Neural crest cell (in vitro differentiated cells): ENCODE results near the gene RTL1. TPM values are rescaled to one million over a fixed set of nuclear protein-coding genes. Genes with fewer than 3 reads are reported as not detected.

Experiments used
- DNase-seq: peaks from one replicate; pipeline ENCODE4 v3.0.0; 2021; ENCODE audit warnings: low read depth, mixed read lengths, low spot score
- H3K27ac Mint-ChIP-seq: one replicate; pipeline ENCODE4 v1.8.0; 2021; ENCODE audit warnings: mild to moderate bottlenecking, mixed read lengths; ENCODE audit not compliant: unreplicated experiment
- H3K27me3 Mint-ChIP-seq: 2 replicates; pipeline ENCODE4 v1.8.0; 2021; ENCODE audit warnings: low read depth, mild to moderate bottlenecking, mixed read lengths
- H3K36me3 Mint-ChIP-seq: 2 replicates; pipeline ENCODE4 v1.8.0; 2021; ENCODE audit warnings: low read depth, mild to moderate bottlenecking, mixed read lengths
- H3K4me1 Mint-ChIP-seq: 2 replicates; pipeline ENCODE4 v1.8.0; 2021; ENCODE audit warnings: mixed read lengths
- H3K4me3 Mint-ChIP-seq: one replicate; pipeline ENCODE4 v1.8.0; 2021; ENCODE audit warnings: mild to moderate bottlenecking, mixed read lengths
- H3K9me3 Mint-ChIP-seq: 2 replicates; pipeline ENCODE4 v1.8.0; 2021; ENCODE audit warnings: mixed read lengths
- total RNA-seq: library from RNA; stranded (reverse); gene quantifications from 2 replicates; pipeline ENCODE4 v1.2.1, GENCODE V29; 2021
- TF ChIP-seq, protein P1 (sequence below): fragments of 200-600 bp; sonication (generic); conservative IDR thresholded peaks from 2 replicates; pipeline ENCODE4 v1.5.0; 2021; ENCODE audit warnings: antibody characterized with exemption, mild to moderate bottlenecking

RTL1 gene
- total RNA-seq, 1 donor from 2014 or later = 0.09 TPM

DNA sequence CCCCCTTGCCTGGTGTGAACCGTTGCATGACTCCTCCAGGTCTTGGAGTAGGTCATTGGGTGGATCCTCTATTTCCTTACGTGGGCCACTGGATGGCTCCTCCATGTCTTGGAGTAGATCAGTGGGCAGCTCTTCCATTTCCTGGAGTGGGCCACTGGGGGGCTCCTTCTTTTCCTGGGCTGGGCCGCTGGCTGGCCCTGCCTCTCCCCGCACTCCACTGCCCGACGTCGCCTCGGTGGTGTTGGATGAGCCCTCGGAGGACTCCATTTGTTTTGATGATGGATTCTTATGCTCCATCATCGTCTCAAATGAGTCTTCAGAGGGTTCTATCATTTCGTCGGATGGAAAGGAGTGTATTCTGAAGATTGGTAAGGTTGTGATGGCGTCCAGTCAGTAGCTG lies 19.1 kb downstream of the RTL1 start:
- H3K27ac Mint-ChIP-seq = peak overlapping the region; percentile 20

DNA sequence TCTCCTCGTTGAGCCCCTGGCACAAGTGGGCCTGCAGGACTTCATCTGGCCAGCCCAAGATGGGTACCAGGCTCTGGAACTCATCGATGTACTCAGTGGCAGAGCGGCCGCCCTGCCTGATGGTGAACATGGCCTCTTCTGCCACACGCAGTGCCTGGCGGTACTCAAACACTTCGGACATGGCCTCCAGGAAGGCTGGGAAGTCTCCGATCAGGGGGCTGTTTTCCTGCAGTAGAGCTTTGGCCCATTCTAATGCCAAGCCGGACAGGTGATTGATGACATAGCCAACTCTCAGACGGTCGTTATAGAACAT lies 19.8 kb downstream of the RTL1 start:
- no peaks in the 10 kb centered on the region for H3K27me3 Mint-ChIP-seq
- TF ChIP-seq, protein P1, sequence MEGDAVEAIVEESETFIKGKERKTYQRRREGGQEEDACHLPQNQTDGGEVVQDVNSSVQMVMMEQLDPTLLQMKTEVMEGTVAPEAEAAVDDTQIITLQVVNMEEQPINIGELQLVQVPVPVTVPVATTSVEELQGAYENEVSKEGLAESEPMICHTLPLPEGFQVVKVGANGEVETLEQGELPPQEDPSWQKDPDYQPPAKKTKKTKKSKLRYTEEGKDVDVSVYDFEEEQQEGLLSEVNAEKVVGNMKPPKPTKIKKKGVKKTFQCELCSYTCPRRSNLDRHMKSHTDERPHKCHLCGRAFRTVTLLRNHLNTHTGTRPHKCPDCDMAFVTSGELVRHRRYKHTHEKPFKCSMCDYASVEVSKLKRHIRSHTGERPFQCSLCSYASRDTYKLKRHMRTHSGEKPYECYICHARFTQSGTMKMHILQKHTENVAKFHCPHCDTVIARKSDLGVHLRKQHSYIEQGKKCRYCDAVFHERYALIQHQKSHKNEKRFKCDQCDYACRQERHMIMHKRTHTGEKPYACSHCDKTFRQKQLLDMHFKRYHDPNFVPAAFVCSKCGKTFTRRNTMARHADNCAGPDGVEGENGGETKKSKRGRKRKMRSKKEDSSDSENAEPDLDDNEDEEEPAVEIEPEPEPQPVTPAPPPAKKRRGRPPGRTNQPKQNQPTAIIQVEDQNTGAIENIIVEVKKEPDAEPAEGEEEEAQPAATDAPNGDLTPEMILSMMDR = no peak
- peaks cover 10% of the 10 kb centered on the region for H3K4me1 Mint-ChIP-seq
- H3K4me3 Mint-ChIP-seq = no peak overlapping the region
- H3K27ac Mint-ChIP-seq = no peak overlapping the region
- H3K9me3 Mint-ChIP-seq = peaks cover 10% of the 10 kb centered on the region
- no peak for DNase-seq
- peaks cover 3% of the 10 kb centered on the region for H3K36me3 Mint-ChIP-seq

More for the DNA sequence above, 19.1 kb downstream of the RTL1 start:
- peaks cover 10% of the 10 kb centered on the region for H3K9me3 Mint-ChIP-seq
- no peak overlapping the region for H3K4me3 Mint-ChIP-seq
- DNase-seq = no peak
- H3K27me3 Mint-ChIP-seq = peaks cover 2% of the 10 kb centered on the region
- H3K4me1 Mint-ChIP-seq = peaks cover 17% of the 10 kb centered on the region
- TF ChIP-seq, protein P1 = no peak
- peaks cover 3% of the 10 kb centered on the region for H3K36me3 Mint-ChIP-seq

DNA sequence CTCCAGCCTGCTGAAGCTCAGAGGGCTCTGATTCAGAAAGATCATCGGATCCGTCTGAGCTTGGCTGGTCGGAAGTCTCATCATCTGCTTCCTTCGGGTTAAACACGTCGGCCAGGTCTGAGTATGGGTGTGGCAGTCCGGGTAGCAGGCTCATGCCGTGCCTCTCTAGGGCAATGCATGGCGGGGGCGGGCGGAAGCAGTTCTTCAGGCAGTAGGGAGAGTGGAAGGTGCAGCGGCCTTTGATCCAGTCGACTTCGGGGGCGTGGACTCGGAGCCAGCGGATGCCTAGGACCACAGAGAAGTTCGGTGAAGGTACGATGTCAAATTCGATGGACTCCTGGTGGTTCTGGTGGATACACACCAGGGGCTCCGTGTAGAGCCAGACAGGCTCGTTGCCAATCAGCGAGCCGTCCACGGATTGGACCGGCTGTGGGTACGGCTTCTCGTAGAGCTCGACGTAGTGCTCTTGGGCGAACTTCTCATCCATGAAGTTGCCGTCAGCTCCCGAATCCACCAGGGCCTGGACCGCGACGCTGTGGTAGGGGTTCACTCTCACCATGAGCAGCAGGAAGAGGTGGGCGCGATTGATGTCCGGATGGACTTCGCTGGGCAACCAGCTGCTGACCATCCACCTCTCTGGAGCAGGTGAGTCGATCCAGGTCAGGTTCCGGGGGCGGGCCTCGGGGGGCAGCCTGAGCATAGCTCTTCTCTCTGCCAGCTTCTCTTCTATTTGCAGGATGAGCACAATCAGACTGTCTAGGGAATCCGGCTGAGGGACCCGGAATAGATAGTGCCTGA lies 20.3 kb downstream of the RTL1 start:
- peaks cover 10% of the 10 kb centered on the region for H3K9me3 Mint-ChIP-seq
- TF ChIP-seq, protein P1 = no peak
- H3K36me3 Mint-ChIP-seq = peaks cover 3% of the 10 kb centered on the region
- H3K4me3 Mint-ChIP-seq = no peak overlapping the region
- no peak overlapping the region for H3K27ac Mint-ChIP-seq
- H3K4me1 Mint-ChIP-seq = peaks cover 6% of the 10 kb centered on the region
- no peak for DNase-seq
- H3K27me3 Mint-ChIP-seq = no peaks in the 10 kb centered on the region

DNA sequence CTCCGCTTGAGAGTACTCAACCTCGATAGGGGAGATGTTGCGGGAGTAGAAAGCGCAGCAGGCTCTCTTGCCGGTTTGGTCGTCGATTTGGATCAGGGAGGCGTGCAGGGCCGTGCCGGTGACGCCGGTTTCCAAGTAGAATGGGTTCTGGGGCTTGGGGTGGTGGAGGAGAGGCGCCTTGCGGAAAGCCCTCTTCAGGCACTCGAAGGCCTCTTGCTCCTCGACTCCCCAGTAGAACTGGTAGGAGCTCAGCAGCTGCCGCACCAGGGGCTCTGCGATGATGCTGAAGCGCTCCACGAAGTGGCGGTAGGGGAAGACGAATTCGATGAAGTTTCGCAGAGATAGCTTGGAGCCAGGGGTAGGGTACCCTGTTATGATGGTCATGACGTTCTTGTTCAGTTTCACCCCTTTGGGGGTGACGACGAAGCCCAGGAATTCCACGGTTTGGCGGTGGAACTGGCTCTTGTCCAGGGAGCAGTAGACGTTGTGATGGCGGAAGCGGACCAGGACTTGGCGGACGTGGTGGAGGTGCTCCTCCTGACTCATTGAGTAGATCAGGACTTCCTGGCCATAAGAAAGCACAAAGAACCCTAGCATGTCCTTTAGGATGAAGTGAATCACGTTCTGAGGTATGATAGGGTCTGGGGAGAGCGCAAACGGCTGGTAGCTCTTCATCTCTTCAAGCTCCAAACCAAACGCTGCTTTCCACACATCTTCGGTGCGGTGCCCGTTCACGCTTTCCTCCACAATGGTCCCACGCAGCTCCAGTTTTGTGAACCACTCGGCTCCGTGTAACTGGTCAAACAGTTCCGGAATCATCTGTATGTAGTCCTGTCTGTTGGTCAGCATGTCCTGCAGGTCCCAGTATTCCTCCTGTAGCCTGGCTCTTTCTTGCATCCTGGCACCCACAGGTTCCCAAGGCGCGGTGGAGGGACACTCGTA lies 21.2 kb downstream of the RTL1 start:
- H3K36me3 Mint-ChIP-seq = peaks cover 3% of the 10 kb centered on the region
- no peak for DNase-seq
- no peak overlapping the region for H3K27ac Mint-ChIP-seq
- H3K27me3 Mint-ChIP-seq = no peaks in the 10 kb centered on the region
- H3K9me3 Mint-ChIP-seq = peaks cover 10% of the 10 kb centered on the region
- TF ChIP-seq, protein P1 = no peak
- H3K4me3 Mint-ChIP-seq = no peak overlapping the region
- H3K4me1 Mint-ChIP-seq = no peaks in the 10 kb centered on the region

DNA sequence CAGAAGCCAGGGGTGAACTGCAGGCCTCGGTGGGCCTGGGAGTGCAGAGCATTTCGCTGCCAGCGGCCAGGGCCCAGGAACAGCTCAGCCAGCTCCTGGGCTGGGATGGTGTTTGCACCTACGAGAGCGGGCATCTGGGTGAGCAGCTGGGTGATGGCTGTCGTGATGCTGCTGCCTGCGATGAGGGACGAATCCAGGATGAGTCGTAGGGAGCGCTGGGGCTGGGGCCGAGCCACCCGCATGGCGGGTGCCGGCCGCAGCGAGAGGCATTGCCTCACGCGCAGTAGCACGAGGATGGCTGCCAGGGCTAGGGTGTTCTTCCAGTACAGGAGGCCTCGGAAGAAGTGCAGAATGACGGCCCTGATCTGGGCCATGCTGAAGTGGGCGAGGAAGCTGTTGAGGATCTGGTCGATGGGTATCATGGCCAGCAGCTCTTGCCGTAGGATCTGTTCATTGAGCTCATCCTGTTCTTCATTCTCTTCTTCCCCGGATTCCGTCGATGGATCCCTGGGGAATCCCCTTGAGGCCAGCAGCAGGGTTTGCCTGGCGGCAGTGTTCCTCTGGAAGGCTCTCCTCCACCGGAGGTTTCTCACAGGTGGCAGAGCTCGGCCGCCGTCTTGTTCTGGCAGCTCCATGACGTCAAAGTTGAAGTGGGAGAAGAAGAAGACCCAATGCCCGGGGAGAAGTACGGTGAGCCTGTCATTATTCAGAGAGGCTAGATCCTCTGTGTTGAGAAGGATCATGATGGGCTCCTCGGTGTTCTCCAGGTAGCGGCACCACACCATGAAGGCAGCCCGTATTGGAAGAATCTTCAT lies 22.1 kb downstream of the RTL1 start:
- Mint-ChIP-seq H3K9me3 (peaks cover 10% of the 10 kb centered on the region), H3K27ac (no peak overlapping the region), H3K4me1 (no peaks in the 10 kb centered on the region), H3K4me3 (no peak overlapping the region), H3K27me3 (no peaks in the 10 kb centered on the region), H3K36me3 (peaks cover 3% of the 10 kb centered on the region)
- DNase-seq = no peak
- TF ChIP-seq, protein P1 = no peak
